Neural cell (in vitro differentiated cells): Measurements from ENCODE around the gene CHST11. TPM values are rescaled to one million over a fixed set of nuclear protein-coding genes. Genes with fewer than 3 reads are reported as not detected.

Experiments
- H2AFZ ChIP-seq: fragments of 200-600, 300-800 bp; sonication (generic), shearing (Covaris generic); 2 replicates; pipeline ENCODE4 v1.6.0; 2014; ENCODE audit warnings: low read depth, mild to moderate bottlenecking, antibody characterized with exemption, low read length, moderate library complexity
- H3F3A ChIP-seq: fragments of 200-600 bp; shearing (Covaris generic); 2 replicates; pipeline ENCODE4 v1.6.1; 2016; ENCODE audit warnings: mild to moderate bottlenecking, moderate library complexity, mixed read lengths, antibody characterized with exemption, low read length; ENCODE audit not compliant: insufficient read depth, poor library complexity, severe bottlenecking
- H3K27ac ChIP-seq: fragments of 200-600, 300-800 bp; sonication (generic), shearing (Covaris generic); 2 replicates; pipeline ENCODE4 v1.5.1; 2014; ENCODE audit warnings: mild to moderate bottlenecking, low read length, moderate library complexity
- H3K27me3 ChIP-seq: fragments of 300-800, 200-600 bp; sonication (generic), shearing (Covaris generic); 2 replicates; pipeline ENCODE4 v1.6.0; 2014; ENCODE audit warnings: mild to moderate bottlenecking, low read depth, low read length, moderate library complexity; ENCODE audit not compliant: insufficient read depth
- H3K36me3 ChIP-seq: fragments of 300-800, 200-600 bp; sonication (generic), shearing (Covaris generic); 2 replicates; pipeline ENCODE4 v1.5.1; 2014; ENCODE audit warnings: mild to moderate bottlenecking, antibody characterized with exemption, low read length, moderate library complexity; ENCODE audit not compliant: insufficient read depth
- H3K4me2 ChIP-seq: fragments of 300-800, 200-600 bp; sonication (generic), shearing (Covaris generic); 2 replicates; pipeline ENCODE4 v1.6.0; 2014; ENCODE audit warnings: mild to moderate bottlenecking, low read length
- H3K4me3 ChIP-seq: fragments of 300-800, 200-600 bp; sonication (generic), shearing (Covaris generic); 2 replicates; pipeline ENCODE4 v1.5.1; 2014; ENCODE audit warnings: mild to moderate bottlenecking, low read length, moderate library complexity
- H3K79me2 ChIP-seq: fragments of 200-600 bp; shearing (Covaris generic); replicated peaks from 2 replicates; pipeline ENCODE4 v1.6.0; 2014; ENCODE audit warnings: mild to moderate bottlenecking, low read length, moderate library complexity; ENCODE audit not compliant: insufficient read depth
- H3K9ac ChIP-seq: fragments of 300-800, 200-600 bp; sonication (generic), shearing (Covaris generic); 2 replicates; pipeline ENCODE4 v1.6.1; 2016; ENCODE audit warnings: mild to moderate bottlenecking, low read length, mixed read lengths
- H3K9me2 ChIP-seq: fragments of 200-600 bp; shearing (Covaris generic); 2 replicates; pipeline ENCODE4 v1.6.1; 2016; ENCODE audit warnings: mild to moderate bottlenecking, low read length, mixed read lengths; ENCODE audit not compliant: insufficient read depth
- H3K9me3 ChIP-seq: fragments of 200-600, 300-800 bp; sonication (generic), shearing (Covaris generic); 2 replicates; pipeline ENCODE4 v1.6.1; 2016; ENCODE audit warnings: mild to moderate bottlenecking, mixed run types, low read length, moderate library complexity, mixed read lengths
- H4K20me1 ChIP-seq: fragments of 200-600 bp; shearing (Covaris generic); 2 replicates; pipeline ENCODE4 v1.6.1; 2016; ENCODE audit warnings: mild to moderate bottlenecking, mixed run types; ENCODE audit not compliant: insufficient read depth
- EP300 ChIP-seq: fragments of 450-650 bp; conservative IDR thresholded peaks from 2 replicates; pipeline ENCODE4 v1.6.1; 2014; ENCODE audit warnings: antibody characterized with exemption, mild to moderate bottlenecking, moderate library complexity; ENCODE audit not compliant: poor library complexity, severe bottlenecking
- EZH2 ChIP-seq: fragments of 200-600, 300-800 bp; shearing (Covaris generic), sonication (generic); IDR thresholded peaks from 2 replicates; pipeline ENCODE4 v1.6.1; 2014; ENCODE audit warnings: antibody characterized with exemption, low read length, borderline replicate concordance, mild to moderate bottlenecking; ENCODE audit not compliant: insufficient read depth, poor library complexity, severe bottlenecking
- MXI1 ChIP-seq: fragments of 450-650 bp; conservative IDR thresholded peaks from 2 replicates; pipeline ENCODE4 v1.6.1; 2014; ENCODE audit warnings: antibody characterized with exemption, mild to moderate bottlenecking; ENCODE audit not compliant: poor library complexity, severe bottlenecking
- POLR2AphosphoS5 ChIP-seq: IDR thresholded peaks from 2 replicates; pipeline ENCODE4 v1.6.1; 2012
- RAD21 ChIP-seq: fragments of 450-650 bp; conservative IDR thresholded peaks from 2 replicates; pipeline ENCODE4 v1.6.1; 2014; ENCODE audit warnings: antibody characterized with exemption, mild to moderate bottlenecking, moderate library complexity
- SMC3 ChIP-seq: fragments of 450-650 bp; conservative IDR thresholded peaks from 2 replicates; pipeline ENCODE4 v1.6.1; 2014; ENCODE audit warnings: antibody characterized with exemption, mild to moderate bottlenecking, moderate library complexity; ENCODE audit not compliant: poor library complexity
- TAF1 ChIP-seq: IDR thresholded peaks from 2 replicates; pipeline ENCODE4 v1.6.1; 2012; ENCODE audit warnings: low read depth
- polyA plus RNA-seq: library from polyadenylated mRNA; depleted of rRNA; stranded (reverse); fragments of >200 nt; gene quantifications from 2 replicates; pipeline ENCODE4 v1.2.3, GENCODE V29; 2014
- TF ChIP-seq, protein P1 (sequence below): IDR thresholded peaks from 2 replicates; pipeline ENCODE4 v1.6.1; 2012; ENCODE audit warnings: borderline replicate concordance
- TF ChIP-seq, protein P2 (sequence below): fragments of 450-650 bp; IDR thresholded peaks from 2 replicates; pipeline ENCODE4 v1.5.1; 2014; ENCODE audit warnings: antibody characterized with exemption, mild to moderate bottlenecking, moderate library complexity; ENCODE audit not compliant: poor library complexity, severe bottlenecking

Gene CHST11
- polyA plus RNA-seq, 1 donor from 2014 or later = 15.0 TPM

DNA sequence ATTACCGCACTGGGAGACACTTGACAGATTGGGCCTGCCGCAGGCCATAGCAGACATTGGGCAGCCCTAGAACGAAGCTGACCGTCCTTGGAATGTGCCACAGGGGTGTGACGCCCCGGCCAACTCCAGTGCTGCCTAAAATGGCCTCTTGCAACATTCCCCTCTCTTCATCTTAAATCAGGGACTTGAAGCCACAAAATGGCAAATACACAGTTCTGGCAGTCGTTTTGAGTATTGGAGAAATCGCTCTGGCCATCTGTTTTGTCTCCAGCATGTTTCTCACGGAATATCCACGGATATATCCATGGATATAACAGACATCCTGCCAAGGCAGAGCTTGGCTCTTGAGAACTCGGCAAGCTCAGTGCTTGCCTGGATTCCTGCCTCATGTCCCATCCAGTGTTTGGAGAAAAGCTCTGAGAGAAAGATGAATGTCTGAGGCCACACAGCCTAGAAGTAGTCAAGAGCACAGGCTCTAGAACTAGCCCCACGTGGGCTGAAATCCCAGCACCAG, 158.4 kb downstream of the CHST11 start:
- no peak overlapping the region for H2AFZ ChIP-seq
- no peak overlapping the region for H3K9ac ChIP-seq
- TF ChIP-seq RAD21 (no peak), SMC3 (no peak), MXI1 (no peak), POLR2AphosphoS5 (no peak), TAF1 (no peak), EP300 (no peak), EZH2 (no peak)
- TF ChIP-seq, protein P1, sequence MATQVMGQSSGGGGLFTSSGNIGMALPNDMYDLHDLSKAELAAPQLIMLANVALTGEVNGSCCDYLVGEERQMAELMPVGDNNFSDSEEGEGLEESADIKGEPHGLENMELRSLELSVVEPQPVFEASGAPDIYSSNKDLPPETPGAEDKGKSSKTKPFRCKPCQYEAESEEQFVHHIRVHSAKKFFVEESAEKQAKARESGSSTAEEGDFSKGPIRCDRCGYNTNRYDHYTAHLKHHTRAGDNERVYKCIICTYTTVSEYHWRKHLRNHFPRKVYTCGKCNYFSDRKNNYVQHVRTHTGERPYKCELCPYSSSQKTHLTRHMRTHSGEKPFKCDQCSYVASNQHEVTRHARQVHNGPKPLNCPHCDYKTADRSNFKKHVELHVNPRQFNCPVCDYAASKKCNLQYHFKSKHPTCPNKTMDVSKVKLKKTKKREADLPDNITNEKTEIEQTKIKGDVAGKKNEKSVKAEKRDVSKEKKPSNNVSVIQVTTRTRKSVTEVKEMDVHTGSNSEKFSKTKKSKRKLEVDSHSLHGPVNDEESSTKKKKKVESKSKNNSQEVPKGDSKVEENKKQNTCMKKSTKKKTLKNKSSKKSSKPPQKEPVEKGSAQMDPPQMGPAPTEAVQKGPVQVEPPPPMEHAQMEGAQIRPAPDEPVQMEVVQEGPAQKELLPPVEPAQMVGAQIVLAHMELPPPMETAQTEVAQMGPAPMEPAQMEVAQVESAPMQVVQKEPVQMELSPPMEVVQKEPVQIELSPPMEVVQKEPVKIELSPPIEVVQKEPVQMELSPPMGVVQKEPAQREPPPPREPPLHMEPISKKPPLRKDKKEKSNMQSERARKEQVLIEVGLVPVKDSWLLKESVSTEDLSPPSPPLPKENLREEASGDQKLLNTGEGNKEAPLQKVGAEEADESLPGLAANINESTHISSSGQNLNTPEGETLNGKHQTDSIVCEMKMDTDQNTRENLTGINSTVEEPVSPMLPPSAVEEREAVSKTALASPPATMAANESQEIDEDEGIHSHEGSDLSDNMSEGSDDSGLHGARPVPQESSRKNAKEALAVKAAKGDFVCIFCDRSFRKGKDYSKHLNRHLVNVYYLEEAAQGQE = no peak
- TF ChIP-seq, protein P2, sequence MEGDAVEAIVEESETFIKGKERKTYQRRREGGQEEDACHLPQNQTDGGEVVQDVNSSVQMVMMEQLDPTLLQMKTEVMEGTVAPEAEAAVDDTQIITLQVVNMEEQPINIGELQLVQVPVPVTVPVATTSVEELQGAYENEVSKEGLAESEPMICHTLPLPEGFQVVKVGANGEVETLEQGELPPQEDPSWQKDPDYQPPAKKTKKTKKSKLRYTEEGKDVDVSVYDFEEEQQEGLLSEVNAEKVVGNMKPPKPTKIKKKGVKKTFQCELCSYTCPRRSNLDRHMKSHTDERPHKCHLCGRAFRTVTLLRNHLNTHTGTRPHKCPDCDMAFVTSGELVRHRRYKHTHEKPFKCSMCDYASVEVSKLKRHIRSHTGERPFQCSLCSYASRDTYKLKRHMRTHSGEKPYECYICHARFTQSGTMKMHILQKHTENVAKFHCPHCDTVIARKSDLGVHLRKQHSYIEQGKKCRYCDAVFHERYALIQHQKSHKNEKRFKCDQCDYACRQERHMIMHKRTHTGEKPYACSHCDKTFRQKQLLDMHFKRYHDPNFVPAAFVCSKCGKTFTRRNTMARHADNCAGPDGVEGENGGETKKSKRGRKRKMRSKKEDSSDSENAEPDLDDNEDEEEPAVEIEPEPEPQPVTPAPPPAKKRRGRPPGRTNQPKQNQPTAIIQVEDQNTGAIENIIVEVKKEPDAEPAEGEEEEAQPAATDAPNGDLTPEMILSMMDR = no peak
- no peak overlapping the region for H3K4me2 ChIP-seq
- H3K27ac ChIP-seq = no peak overlapping the region
- no peaks in the 10 kb centered on the region for H3F3A ChIP-seq
- no peaks in the 10 kb centered on the region for H3K27me3 ChIP-seq
- no peaks in the 10 kb centered on the region for H3K9me2 ChIP-seq
- no peaks in the 10 kb centered on the region for H3K9me3 ChIP-seq
- no peaks in the 10 kb centered on the region for H3K36me3 ChIP-seq
- H3K4me3 ChIP-seq = no peak overlapping the region
- no peaks in the 10 kb centered on the region for H4K20me1 ChIP-seq
- no peaks in the 10 kb centered on the region for H3K79me2 ChIP-seq

DNA sequence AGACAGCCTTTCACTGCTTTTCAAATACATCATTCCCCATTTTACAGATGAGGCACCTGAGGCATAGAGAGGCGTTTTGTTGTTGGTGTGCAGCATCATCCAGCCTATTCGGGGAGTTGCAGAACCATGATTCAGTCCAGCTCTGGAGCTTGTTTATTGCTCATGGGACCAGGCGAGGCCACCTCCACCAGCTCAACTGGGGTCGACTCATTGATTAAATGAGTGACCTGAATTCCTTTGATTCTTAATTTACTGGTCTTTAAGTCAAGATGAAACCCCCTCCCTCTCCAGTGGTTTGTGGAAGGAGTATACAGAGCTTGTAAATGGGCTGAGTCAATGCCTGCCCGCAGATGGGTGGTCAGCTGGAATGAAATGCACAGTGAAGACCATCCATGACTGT, 161.9 kb downstream of the CHST11 start:
- H3K79me2 ChIP-seq = no peaks in the 10 kb centered on the region
- no peaks in the 10 kb centered on the region for H3K9me2 ChIP-seq
- TF ChIP-seq POLR2AphosphoS5 (no peak), MXI1 (no peak)
- no peak overlapping the region for H2AFZ ChIP-seq
- no peak overlapping the region for H3K4me3 ChIP-seq
- H3F3A ChIP-seq = no peaks in the 10 kb centered on the region
- H3K4me2 ChIP-seq = no peak overlapping the region
- no peaks in the 10 kb centered on the region for H4K20me1 ChIP-seq
- H3K27ac ChIP-seq = no peak overlapping the region
- no peaks in the 10 kb centered on the region for H3K9me3 ChIP-seq
- H3K27me3 ChIP-seq = no peaks in the 10 kb centered on the region
- no peak overlapping the region for H3K9ac ChIP-seq
- H3K36me3 ChIP-seq = no peaks in the 10 kb centered on the region

DNA sequence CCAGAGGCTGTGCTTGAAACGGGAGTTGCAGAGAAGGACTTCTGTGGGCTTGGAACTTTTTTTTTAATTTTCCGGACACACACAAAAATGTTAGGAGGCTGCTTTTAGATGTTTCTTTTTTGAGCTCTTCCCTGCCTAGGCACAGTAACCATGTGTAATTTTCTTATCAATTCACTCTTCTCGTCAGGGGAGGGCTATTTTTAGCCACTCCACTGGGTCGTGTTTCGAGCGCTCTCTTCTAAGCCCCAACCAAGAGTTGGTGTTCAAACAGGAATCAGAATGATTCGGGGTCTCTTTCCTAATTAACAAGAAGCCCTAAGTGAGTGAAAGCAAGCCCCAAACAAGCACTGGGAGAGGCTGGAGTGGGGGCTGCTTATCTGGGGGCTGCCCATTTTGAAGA, 162.6 kb downstream of the CHST11 start:
- H3K9me3 ChIP-seq = no peaks in the 10 kb centered on the region
- no peaks in the 10 kb centered on the region for H3K79me2 ChIP-seq
- no peak overlapping the region for H3K4me2 ChIP-seq
- H3K4me3 ChIP-seq = no peak overlapping the region
- no peaks in the 10 kb centered on the region for H3K9me2 ChIP-seq
- no peaks in the 10 kb centered on the region for H4K20me1 ChIP-seq
- no peak overlapping the region for H3K9ac ChIP-seq
- TF ChIP-seq MXI1 (no peak), RAD21 (no peak), EP300 (no peak), TAF1 (no peak), SMC3 (no peak), EZH2 (no peak), POLR2AphosphoS5 (no peak)
- TF ChIP-seq, protein P1 = no peak
- TF ChIP-seq, protein P2 = no peak
- H3K27ac ChIP-seq = no peak overlapping the region
- no peaks in the 10 kb centered on the region for H3K27me3 ChIP-seq
- no peak overlapping the region for H2AFZ ChIP-seq
- no peaks in the 10 kb centered on the region for H3F3A ChIP-seq
- no peaks in the 10 kb centered on the region for H3K36me3 ChIP-seq
